ENCODE measurements around the gene PRR20A.
"Not testable (repeated sequence)": the region's sequence is repeated elsewhere in the genome, so short reads cannot be mapped to it uniquely, and the experiment has no call there.

- TF ChIP-seq CTCF, POLR2A (IDR thresholded peaks at IDR 0.05): not testable (repeated sequence)
These were observed 13.0 kb downstream of the PRR20A start, which contains the start of gene PRR20C for GRCh38 chr13:57153761-57154160.

Data from esophagus squamous epithelium (tissue), 4 donors.